ENCODE results near the gene ANKRD13C. TPM values are rescaled to one million over a fixed set of nuclear protein-coding genes. Genes with fewer than 3 reads are reported as not detected.

Gene ANKRD13C
- total RNA-seq, 4 donors from 2014 or later, result 9.6 to 13.5 (median 11.1) TPM

GRCh38 chr1:70336050-70336449 is 18.5 kb downstream of the ANKRD13C start:
- H3K9me3 ChIP-seq, result no peaks in the 10 kb centered on the region
- in situ Hi-C loops (cut with MboI; ENCODE audit: low sequenced_read_pairs in 4 of 4) (no loop called here), intact Hi-C loops (cut with DNase I; ENCODE audit: low total_unique reads) (no loop called here)
- H3K36me3 ChIP-seq, result no peaks in the 10 kb centered on the region
- ATAC-seq (no peak), DNase-seq (no peak)
- H3K4me1 ChIP-seq, result peaks cover 3 to 4% of the 10 kb centered on the region in 2 donors
- H3K27ac ChIP-seq, result no peak overlapping the region
- H3K4me3 ChIP-seq, result no peak overlapping the region
- TF ChIP-seq POLR2A (IDR thresholded peaks at IDR 0.05), result no peak
- no peak for TF ChIP-seq CTCF (IDR thresholded peaks at IDR 0.05 in 4 of 5, conservative IDR thresholded peaks at IDR 0.05 in 1 of 5)
- no peaks in the 10 kb centered on the region for H3K27me3 ChIP-seq

- Histone ChIP-seq H3K4me1 (peaks cover 2 to 4% of the 10 kb centered on the region in 2 donors), H3K36me3 (no peaks in the 10 kb centered on the region), H3K27ac (no peak overlapping the region), H3K9me3 (no peaks in the 10 kb centered on the region), H3K4me3 (no peak overlapping the region), H3K27me3 (no peaks in the 10 kb centered on the region)
- DNase-seq, result no peak
- no peak for ATAC-seq
- in situ Hi-C loops (cut with MboI; ENCODE audit: low sequenced_read_pairs in 4 of 4) (no loop called here), intact Hi-C loops (cut with DNase I; ENCODE audit: low total_unique reads) (no loop called here)
- TF ChIP-seq POLR2A (IDR thresholded peaks at IDR 0.05) (no peak), CTCF (IDR thresholded peaks at IDR 0.05 in 4 of 5, conservative IDR thresholded peaks at IDR 0.05 in 1 of 5) (no peak)
Observed at GRCh38 chr1:70334436-70334835, 20.1 kb downstream of the ANKRD13C start.

GRCh38 chr1:70333245-70333644 is 21.3 kb downstream of the ANKRD13C start:
- in situ Hi-C loops (cut with MboI; ENCODE audit: low sequenced_read_pairs in 4 of 4) (no loop called here), intact Hi-C loops (cut with DNase I; ENCODE audit: low total_unique reads) (no loop called here)
- ATAC-seq (no peak), DNase-seq (no peak)
- H3K9me3 ChIP-seq, result no peaks in the 10 kb centered on the region
- H3K36me3 ChIP-seq, result no peaks in the 10 kb centered on the region
- H3K4me3 ChIP-seq, result no peak overlapping the region
- H3K4me1 ChIP-seq, result peaks cover 0 to 7% of the 10 kb centered on the region in 2 donors
- TF ChIP-seq POLR2A (IDR thresholded peaks at IDR 0.05) (no peak), CTCF (IDR thresholded peaks at IDR 0.05 in 4 of 5, conservative IDR thresholded peaks at IDR 0.05 in 1 of 5) (no peak)
- H3K27ac ChIP-seq, result no peak overlapping the region
- H3K27me3 ChIP-seq, result no peaks in the 10 kb centered on the region

GRCh38 chr1:70331962-70332361 is 22.6 kb downstream of the ANKRD13C start:
- no peak for DNase-seq
- in situ Hi-C loops (cut with MboI; ENCODE audit: low sequenced_read_pairs in 4 of 4) (no loop called here), intact Hi-C loops (cut with DNase I; ENCODE audit: low total_unique reads) (no loop called here)
- Histone ChIP-seq H3K27me3 (no peaks in the 10 kb centered on the region), H3K36me3 (no peaks in the 10 kb centered on the region), H3K9me3 (no peaks in the 10 kb centered on the region), H3K4me1 (peaks cover 0 to 12% of the 10 kb centered on the region in 2 donors), H3K4me3 (no peak overlapping the region), H3K27ac (peak overlapping the region in 1 of 4 donors; percentile 41)
- ATAC-seq, result no peak
- TF ChIP-seq CTCF (IDR thresholded peaks at IDR 0.05 in 4 of 5, conservative IDR thresholded peaks at IDR 0.05 in 1 of 5) (no peak), POLR2A (IDR thresholded peaks at IDR 0.05) (no peak)

Data from gastrocnemius medialis (tissue), 4 donors.